Fibroblast of lung (primary cell): Measurements from ENCODE around the gene NCAM2. TPM values are rescaled to one million over a fixed set of nuclear protein-coding genes. Genes with fewer than 3 reads are reported as not detected.

ENCODE experiments used
- DNase-seq, 2 donors: peaks; one replicate each; pipeline versions ENCODE4 v3.0.0 to v3.0.0-alpha.2; 2010; ENCODE audit warnings: low read depth in 2 of 2
- H2AFZ ChIP-seq: 2 replicates; pipeline ENCODE4 v1.5.1; 2012; ENCODE audit warnings: low read length, control low read depth, inconsistent platforms
- H3K27ac ChIP-seq: 2 replicates; pipeline ENCODE4 v1.5.1; 2011; ENCODE audit warnings: low read length, control low read depth; ENCODE audit not compliant: insufficient read depth
- H3K27me3 ChIP-seq: 2 replicates; pipeline ENCODE4 v1.5.1; 2011; ENCODE audit warnings: mild to moderate bottlenecking, low read length; ENCODE audit not compliant: control insufficient read depth, insufficient read depth
- H3K36me3 ChIP-seq: 2 replicates; pipeline ENCODE4 v1.5.1; 2011; ENCODE audit warnings: low read length; ENCODE audit not compliant: control insufficient read depth, insufficient read depth
- H3K4me1 ChIP-seq: 2 replicates; pipeline ENCODE4 v1.5.1; 2011; ENCODE audit warnings: low read length; ENCODE audit not compliant: control insufficient read depth, insufficient read depth; ENCODE audit errors: extremely low read depth
- H3K4me2 ChIP-seq: 2 replicates; pipeline ENCODE4 v1.5.1; 2011; ENCODE audit warnings: low read length, control low read depth; ENCODE audit not compliant: insufficient read depth; ENCODE audit errors: extremely low read depth
- H3K4me3 ChIP-seq, 4 experiments: fragments of 200-600 bp in 1 of 4; sonication (generic) in 1 of 4; replicated peaks in 1 of 4; 2 replicates each; pipeline ENCODE4 v1.5.1; 2011 to 2016; ENCODE audit warnings: low read length in 4 of 4, low read depth in 3 of 4, mild to moderate bottlenecking in 3 of 4, control low read depth in 2 of 4, inconsistent platforms in 1 of 4, mixed read lengths in 1 of 4; ENCODE audit not compliant: insufficient read depth in 1 of 4; ENCODE audit errors: control extremely low read depth in 1 of 4
- H3K79me2 ChIP-seq: 2 replicates; pipeline ENCODE4 v1.5.1; 2012; ENCODE audit warnings: mild to moderate bottlenecking, low read length, inconsistent platforms; ENCODE audit not compliant: control insufficient read depth, insufficient read depth
- H3K9ac ChIP-seq: 2 replicates; pipeline ENCODE4 v1.5.1; 2011; ENCODE audit warnings: mild to moderate bottlenecking, low read length, control low read depth; ENCODE audit not compliant: insufficient read depth
- H3K9me3 ChIP-seq: 2 replicates; pipeline ENCODE4 v1.5.1; 2012; ENCODE audit warnings: low read depth, low read length; ENCODE audit not compliant: control insufficient read depth, insufficient read depth
- H4K20me1 ChIP-seq: 2 replicates; pipeline ENCODE4 v1.5.1; 2011; ENCODE audit warnings: low read length; ENCODE audit not compliant: control insufficient read depth, insufficient read depth; ENCODE audit errors: extremely low read depth
- CTCF ChIP-seq, 2 donors: IDR thresholded peaks in 1 of 2; conservative IDR thresholded peaks in 1 of 2; 1 replicate in 1 of 2; 2 replicates in 1 of 2; pipeline ENCODE4 v1.5.1; 2011 to 2012; ENCODE audit warnings: low read length in 2 of 2, control low read depth in 1 of 2, inconsistent platforms in 1 of 2, low read depth in 1 of 2, mild to moderate bottlenecking in 1 of 2
- EZH2 ChIP-seq: IDR thresholded peaks from 2 replicates; pipeline ENCODE4 v1.5.1; 2012; ENCODE audit warnings: low read length, control low read depth, mild to moderate bottlenecking; ENCODE audit errors: missing control alignments
- polyA plus RNA-seq, 2 donors: library from polyadenylated mRNA; depleted of rRNA in 1 of 2; stranded (reverse) in 1 of 2; unstranded in 1 of 2; fragments of >200 nt; gene quantifications; 2 replicates each; pipeline ENCODE4 v1.2.1, GENCODE V29; 2011 to 2012; ENCODE audit warnings: missing spikeins in 1 of 2
- total RNA-seq: library from RNA; depleted of rRNA; stranded (reverse); fragments of >200 nt; gene quantifications from 2 replicates; pipeline ENCODE4 v1.2.1, GENCODE V29; 2014

The NCAM2 gene
- total and polyA plus RNA-seq, 2 donors (not counting 1 experiment from before 2014, with no cell fraction given), result 5.6 to 11.1 TPM

GRCh38 chr21:21175798-21176334, 177.7 kb downstream of the NCAM2 start:
- no peak overlapping the region for H3K27ac ChIP-seq
- no peaks in the 10 kb centered on the region for H4K20me1 ChIP-seq
- H3K9ac ChIP-seq, result no peak overlapping the region
- H3K79me2 ChIP-seq, result no peaks in the 10 kb centered on the region
- H3K27me3 ChIP-seq, result no peaks in the 10 kb centered on the region
- H3K36me3 ChIP-seq, result no peaks in the 10 kb centered on the region
- H3K4me1 ChIP-seq, result peaks cover 2% of the 10 kb centered on the region
- DNase-seq, result no peak
- TF ChIP-seq CTCF (conservative IDR thresholded peaks at IDR 0.05 in 1 of 2, IDR thresholded peaks at IDR 0.05 in 1 of 2; ENCODE audit: low read depth in 1 of 2, low read length in 2 of 2), result no peak
- no peak for TF ChIP-seq EZH2
- H3K9me3 ChIP-seq, result no peaks in the 10 kb centered on the region
- H2AFZ ChIP-seq, result peak overlapping the region; percentile 60
- peak overlapping the region; percentile 66 for H3K4me2 ChIP-seq
- H3K4me3 ChIP-seq, result peak overlapping the region; percentile 6 to 50 (median 30)

GRCh38 chr21:21177353-21177986, 179.3 kb downstream of the NCAM2 start:
- DNase-seq, result no peak
- H3K9ac ChIP-seq, result no peak overlapping the region
- no peaks in the 10 kb centered on the region for H3K9me3 ChIP-seq
- H3K4me1 ChIP-seq, result peaks cover 2% of the 10 kb centered on the region
- H3K36me3 ChIP-seq, result no peaks in the 10 kb centered on the region
- no peak overlapping the region for H3K27ac ChIP-seq
- no peaks in the 10 kb centered on the region for H4K20me1 ChIP-seq
- H3K4me2 ChIP-seq, result no peak overlapping the region
- H3K4me3 ChIP-seq, result no peak overlapping the region
- no peak overlapping the region for H2AFZ ChIP-seq
- TF ChIP-seq CTCF (conservative IDR thresholded peaks at IDR 0.05 in 1 of 2, IDR thresholded peaks at IDR 0.05 in 1 of 2; ENCODE audit: low read depth in 1 of 2, low read length in 2 of 2) (no peak), EZH2 (no peak)
- H3K79me2 ChIP-seq, result no peaks in the 10 kb centered on the region
- no peaks in the 10 kb centered on the region for H3K27me3 ChIP-seq

DNA sequence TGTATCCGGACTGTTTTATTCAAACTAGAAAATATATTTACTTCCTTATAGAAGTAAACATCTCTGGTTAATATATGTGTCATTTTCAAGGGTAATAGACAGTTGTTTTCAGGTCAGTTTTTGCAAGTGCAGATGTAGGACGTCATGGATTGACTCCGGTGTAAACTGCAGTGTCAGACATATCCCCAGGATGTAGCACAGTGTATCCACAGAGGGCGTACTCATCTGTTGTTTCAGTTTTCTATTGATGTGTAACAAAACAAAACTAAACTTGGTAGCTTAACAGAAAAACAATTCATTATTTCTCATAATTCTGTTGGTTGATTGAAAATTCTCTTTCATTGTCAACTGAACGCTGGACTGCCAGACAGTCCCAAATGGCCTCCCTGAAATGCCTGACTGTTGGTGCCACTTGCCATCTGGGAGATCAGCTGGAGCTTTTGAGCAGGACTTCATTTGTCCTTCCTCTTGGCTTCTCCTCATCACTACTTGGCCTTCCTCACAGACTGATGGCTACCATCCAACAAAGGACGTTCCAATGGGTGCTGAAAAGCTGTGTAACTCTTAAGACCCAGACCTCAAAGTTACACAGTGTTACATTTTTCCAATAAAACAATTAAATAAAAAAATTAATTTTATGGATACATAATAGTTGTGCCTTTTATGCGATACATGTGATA, 181.6 kb downstream of the NCAM2 start:
- Histone ChIP-seq H3K27ac (no peak overlapping the region), H3K4me1 (peaks cover 2% of the 10 kb centered on the region), H3K9me3 (no peaks in the 10 kb centered on the region), H2AFZ (peak overlapping the region; percentile 39), H4K20me1 (no peaks in the 10 kb centered on the region), H3K4me3 (no peak overlapping the region), H3K27me3 (no peaks in the 10 kb centered on the region), H3K4me2 (peak overlapping the region; percentile 13), H3K79me2 (no peaks in the 10 kb centered on the region), H3K9ac (no peak overlapping the region), H3K36me3 (no peaks in the 10 kb centered on the region)
- TF ChIP-seq EZH2 (no peak), CTCF (conservative IDR thresholded peaks at IDR 0.05 in 1 of 2, IDR thresholded peaks at IDR 0.05 in 1 of 2; ENCODE audit: low read depth in 1 of 2, low read length in 2 of 2) (no peak)
- no peak for DNase-seq
